ENCODE data around the gene MLNR.
A peak's percentile ranks its signal among the peaks of the same experiment; 100 is the strongest.

MLNR gene, protein sequence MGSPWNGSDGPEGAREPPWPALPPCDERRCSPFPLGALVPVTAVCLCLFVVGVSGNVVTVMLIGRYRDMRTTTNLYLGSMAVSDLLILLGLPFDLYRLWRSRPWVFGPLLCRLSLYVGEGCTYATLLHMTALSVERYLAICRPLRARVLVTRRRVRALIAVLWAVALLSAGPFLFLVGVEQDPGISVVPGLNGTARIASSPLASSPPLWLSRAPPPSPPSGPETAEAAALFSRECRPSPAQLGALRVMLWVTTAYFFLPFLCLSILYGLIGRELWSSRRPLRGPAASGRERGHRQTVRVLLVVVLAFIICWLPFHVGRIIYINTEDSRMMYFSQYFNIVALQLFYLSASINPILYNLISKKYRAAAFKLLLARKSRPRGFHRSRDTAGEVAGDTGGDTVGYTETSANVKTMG
- long read RNA-seq = 0 reads

DNA sequence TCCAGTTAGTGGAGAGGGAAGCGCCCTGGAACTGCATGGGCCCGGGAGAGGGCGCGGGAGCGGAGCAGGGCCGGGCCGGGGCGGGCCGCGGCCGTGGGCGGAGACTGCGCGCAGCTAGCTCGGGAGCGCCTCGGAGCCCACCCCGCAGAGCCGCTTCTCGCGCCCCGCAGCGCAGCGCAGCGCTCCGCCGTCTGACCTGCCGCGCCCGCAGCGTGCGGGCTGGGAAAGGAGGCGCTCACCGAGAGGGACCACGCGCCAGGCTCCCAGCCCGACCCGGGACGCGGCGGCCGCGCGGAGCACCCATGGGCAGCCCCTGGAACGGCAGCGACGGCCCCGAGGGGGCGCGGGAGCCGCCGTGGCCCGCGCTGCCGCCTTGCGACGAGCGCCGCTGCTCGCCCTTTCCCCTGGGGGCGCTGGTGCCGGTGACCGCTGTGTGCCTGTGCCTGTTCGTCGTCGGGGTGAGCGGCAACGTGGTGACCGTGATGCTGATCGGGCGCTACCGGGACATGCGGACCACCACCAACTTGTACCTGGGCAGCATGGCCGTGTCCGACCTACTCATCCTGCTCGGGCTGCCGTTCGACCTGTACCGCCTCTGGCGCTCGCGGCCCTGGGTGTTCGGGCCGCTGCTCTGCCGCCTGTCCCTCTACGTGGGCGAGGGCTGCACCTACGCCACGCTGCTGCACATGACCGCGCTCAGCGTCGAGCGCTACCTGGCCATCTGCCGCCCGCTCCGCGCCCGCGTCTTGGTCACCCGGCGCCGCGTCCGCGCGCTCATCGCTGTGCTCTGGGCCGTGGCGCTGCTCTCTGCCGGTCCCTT, at the start of gene MLNR:
Gene MLNR, plus strand, starts transcription at position 303 of the 820 bp plus-strand sequence. Its CDS starts 0 bp downstream, at position 303.
- DNase-seq (ENCODE audit: low read depth in 1 of 2, low spot score in 1 of 2) = peak in 1 of 2 experiments; percentile 29
- Histone ChIP-seq H3K27me3 (ENCODE audit: insufficient read depth, poor library complexity, severe bottlenecking) (peaks cover 3% of the 10 kb centered on the region), H3K27ac (replicated peaks) (no peak within 1 kb of the TSS), H3K4me3 (replicated peaks; ENCODE audit: insufficient read depth, low read length) (no peak within 1 kb of the TSS)
- TF ChIP-seq, protein P1, sequence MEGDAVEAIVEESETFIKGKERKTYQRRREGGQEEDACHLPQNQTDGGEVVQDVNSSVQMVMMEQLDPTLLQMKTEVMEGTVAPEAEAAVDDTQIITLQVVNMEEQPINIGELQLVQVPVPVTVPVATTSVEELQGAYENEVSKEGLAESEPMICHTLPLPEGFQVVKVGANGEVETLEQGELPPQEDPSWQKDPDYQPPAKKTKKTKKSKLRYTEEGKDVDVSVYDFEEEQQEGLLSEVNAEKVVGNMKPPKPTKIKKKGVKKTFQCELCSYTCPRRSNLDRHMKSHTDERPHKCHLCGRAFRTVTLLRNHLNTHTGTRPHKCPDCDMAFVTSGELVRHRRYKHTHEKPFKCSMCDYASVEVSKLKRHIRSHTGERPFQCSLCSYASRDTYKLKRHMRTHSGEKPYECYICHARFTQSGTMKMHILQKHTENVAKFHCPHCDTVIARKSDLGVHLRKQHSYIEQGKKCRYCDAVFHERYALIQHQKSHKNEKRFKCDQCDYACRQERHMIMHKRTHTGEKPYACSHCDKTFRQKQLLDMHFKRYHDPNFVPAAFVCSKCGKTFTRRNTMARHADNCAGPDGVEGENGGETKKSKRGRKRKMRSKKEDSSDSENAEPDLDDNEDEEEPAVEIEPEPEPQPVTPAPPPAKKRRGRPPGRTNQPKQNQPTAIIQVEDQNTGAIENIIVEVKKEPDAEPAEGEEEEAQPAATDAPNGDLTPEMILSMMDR (IDR thresholded peaks at IDR 0.05; ENCODE audit: insufficient read depth, low read length) = no peak
- TF ChIP-seq SPI1 (IDR thresholded peaks at IDR 0.05; ENCODE audit: borderline replicate concordance, low read depth) = no peak
- TF ChIP-seq, protein P2, sequence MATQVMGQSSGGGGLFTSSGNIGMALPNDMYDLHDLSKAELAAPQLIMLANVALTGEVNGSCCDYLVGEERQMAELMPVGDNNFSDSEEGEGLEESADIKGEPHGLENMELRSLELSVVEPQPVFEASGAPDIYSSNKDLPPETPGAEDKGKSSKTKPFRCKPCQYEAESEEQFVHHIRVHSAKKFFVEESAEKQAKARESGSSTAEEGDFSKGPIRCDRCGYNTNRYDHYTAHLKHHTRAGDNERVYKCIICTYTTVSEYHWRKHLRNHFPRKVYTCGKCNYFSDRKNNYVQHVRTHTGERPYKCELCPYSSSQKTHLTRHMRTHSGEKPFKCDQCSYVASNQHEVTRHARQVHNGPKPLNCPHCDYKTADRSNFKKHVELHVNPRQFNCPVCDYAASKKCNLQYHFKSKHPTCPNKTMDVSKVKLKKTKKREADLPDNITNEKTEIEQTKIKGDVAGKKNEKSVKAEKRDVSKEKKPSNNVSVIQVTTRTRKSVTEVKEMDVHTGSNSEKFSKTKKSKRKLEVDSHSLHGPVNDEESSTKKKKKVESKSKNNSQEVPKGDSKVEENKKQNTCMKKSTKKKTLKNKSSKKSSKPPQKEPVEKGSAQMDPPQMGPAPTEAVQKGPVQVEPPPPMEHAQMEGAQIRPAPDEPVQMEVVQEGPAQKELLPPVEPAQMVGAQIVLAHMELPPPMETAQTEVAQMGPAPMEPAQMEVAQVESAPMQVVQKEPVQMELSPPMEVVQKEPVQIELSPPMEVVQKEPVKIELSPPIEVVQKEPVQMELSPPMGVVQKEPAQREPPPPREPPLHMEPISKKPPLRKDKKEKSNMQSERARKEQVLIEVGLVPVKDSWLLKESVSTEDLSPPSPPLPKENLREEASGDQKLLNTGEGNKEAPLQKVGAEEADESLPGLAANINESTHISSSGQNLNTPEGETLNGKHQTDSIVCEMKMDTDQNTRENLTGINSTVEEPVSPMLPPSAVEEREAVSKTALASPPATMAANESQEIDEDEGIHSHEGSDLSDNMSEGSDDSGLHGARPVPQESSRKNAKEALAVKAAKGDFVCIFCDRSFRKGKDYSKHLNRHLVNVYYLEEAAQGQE (IDR thresholded peaks at IDR 0.05; ENCODE audit: insufficient replicate concordance, low read depth) = no peak
- TF ChIP-seq GABPA (IDR thresholded peaks at IDR 0.05; ENCODE audit: low read depth) = no peak
- no peak for TF ChIP-seq POLR2AphosphoS5 (IDR thresholded peaks at IDR 0.05; ENCODE audit: low read depth)

DNA sequence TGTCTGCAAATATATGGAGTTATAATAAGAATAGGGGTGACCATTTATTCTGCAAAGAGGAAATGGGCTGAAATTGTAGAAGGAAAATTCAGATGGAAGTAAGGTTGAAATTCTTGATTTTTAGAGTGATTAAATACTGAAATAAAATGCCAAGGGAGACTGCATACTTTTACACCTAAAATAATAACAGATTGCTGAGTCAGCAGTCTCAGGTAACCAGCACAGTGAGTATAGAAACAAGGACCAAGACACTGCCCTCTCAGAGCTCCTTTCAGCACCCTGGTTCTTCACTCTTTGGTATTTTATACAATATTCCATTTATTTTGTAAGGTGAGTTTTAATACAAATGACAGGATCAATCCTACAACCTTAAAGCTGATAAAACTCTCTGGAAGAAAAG, 48.8 kb upstream of the MLNR start:
- no peak overlapping the region for H3K4me3 ChIP-seq (replicated peaks; ENCODE audit: insufficient read depth, low read length)
- H3K27ac ChIP-seq (replicated peaks) = no peak overlapping the region
- no peak for DNase-seq (ENCODE audit: low read depth in 1 of 2, low spot score in 1 of 2)
- no peaks in the 10 kb centered on the region for H3K27me3 ChIP-seq (ENCODE audit: insufficient read depth, poor library complexity, severe bottlenecking)
- TF ChIP-seq, protein P1 (IDR thresholded peaks at IDR 0.05; ENCODE audit: insufficient read depth, low read length) = no peak
- TF ChIP-seq, protein P2 (IDR thresholded peaks at IDR 0.05; ENCODE audit: insufficient replicate concordance, low read depth) = no peak
- no peak for TF ChIP-seq GABPA (IDR thresholded peaks at IDR 0.05; ENCODE audit: low read depth)
- TF ChIP-seq SPI1 (IDR thresholded peaks at IDR 0.05; ENCODE audit: borderline replicate concordance, low read depth) = no peak
- no peak for TF ChIP-seq POLR2AphosphoS5 (IDR thresholded peaks at IDR 0.05; ENCODE audit: low read depth)

DNA sequence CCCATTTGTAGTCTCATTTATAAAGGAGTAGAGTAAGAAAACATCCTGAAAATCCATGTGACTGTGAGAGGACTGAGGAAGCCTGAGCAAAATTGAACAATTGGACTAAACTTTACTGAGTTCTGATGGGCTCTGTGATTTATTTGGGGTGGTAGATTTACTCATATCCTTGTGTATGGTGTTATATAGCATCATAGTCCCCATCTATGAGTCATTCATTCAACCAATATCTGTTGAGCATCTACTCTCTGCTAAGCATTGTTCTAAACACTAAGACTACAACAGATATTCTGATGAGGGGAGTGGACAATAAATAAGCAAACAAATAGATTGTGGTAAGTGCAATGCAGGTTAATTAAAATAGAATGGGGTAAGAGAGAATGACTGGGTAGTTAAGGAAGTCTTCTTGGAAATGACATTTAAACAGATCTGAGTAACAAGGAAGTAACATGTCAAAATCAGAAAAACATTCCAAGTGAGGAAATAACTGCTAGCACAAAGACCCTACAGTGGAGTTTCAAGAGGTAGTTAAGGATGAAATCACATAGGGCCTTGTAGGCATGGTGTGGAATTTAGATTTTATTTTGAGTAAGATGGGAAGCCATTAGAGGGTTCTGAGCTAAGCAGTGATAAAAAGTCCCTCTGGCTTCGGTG, 36.3 kb upstream of the MLNR start:
- TF ChIP-seq, protein P1 (IDR thresholded peaks at IDR 0.05; ENCODE audit: insufficient read depth, low read length) = no peak
- DNase-seq (ENCODE audit: low read depth in 1 of 2, low spot score in 1 of 2) = no peak

More for the DNA sequence above, 36.3 kb upstream of the MLNR start:
- no peaks in the 10 kb centered on the region for H3K27me3 ChIP-seq (ENCODE audit: insufficient read depth, poor library complexity, severe bottlenecking)
- H3K4me3 ChIP-seq (replicated peaks; ENCODE audit: insufficient read depth, low read length) = no peak overlapping the region
- H3K27ac ChIP-seq (replicated peaks) = no peak overlapping the region
